Measurements from ENCODE around the gene CENPB. TPM values are rescaled to one million over a fixed set of nuclear protein-coding genes. Genes with fewer than 3 reads are reported as not detected.
"Not testable (repeated sequence)": the region's sequence is repeated elsewhere in the genome, so short reads cannot be mapped to it uniquely, and the experiment has no call there.

Gene CENPB
- total RNA-seq, 4 donors from 2014 or later = 57.0 to 81.4 (median 66.4) TPM

DNA sequence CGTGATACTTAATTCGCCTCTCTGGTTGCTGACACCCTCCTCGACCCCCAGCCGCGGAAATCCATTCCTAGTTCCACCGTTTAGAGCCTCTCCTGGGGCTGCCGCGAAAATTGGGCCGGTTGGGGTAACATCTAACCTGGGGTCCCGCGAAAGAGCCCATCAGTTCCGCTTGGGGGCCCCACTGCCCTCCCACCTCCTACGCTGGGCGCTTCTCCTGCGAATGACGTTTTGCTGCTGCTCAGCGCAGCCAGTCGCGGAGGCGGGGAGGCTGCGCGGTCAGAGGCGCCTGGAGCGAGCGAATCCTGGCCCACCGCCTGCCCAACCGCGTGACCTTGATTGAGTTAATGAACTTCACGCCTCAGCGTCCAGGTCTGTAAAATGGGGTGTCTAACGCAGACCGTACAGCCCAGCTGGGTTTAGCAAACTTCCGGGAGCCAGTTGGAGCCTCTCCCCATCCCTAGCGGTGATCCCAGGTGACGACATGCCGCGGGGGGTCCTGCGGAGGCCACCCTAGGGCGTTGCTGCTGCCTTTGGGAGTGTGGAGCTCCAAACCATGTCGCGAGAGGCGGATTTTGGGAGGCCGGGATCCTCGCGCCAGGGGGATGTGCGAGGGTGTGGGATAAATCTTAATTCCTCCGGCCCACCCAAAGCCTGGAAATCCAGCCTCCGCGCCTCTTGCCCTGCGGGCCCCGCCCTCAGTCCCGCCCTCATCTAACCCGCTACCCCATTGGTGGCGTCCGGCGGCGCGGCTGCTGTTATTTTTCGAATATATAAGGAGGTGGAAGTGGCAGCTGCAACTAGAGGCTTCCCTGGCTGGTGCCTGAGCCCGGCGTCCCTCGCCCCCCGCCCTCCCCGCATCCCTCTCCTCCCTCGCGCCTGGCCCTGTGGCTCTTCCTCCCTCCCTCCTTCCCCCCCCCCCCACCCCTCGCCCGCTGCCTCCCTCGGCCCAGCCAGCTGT lies 9.2 kb upstream of the CENPB start, which contains the start of gene CDC25B:
TSS of gene CDC25B (plus strand) at position 800 of the 958 bp plus-strand sequence. CDS start 222 bp downstream, outside the sequence.
- H3K4me1 ChIP-seq = peaks cover 58% of the 10 kb centered on the region
- no peak for TF ChIP-seq EP300 (IDR thresholded peaks at IDR 0.05)
- TF ChIP-seq, protein P1, sequence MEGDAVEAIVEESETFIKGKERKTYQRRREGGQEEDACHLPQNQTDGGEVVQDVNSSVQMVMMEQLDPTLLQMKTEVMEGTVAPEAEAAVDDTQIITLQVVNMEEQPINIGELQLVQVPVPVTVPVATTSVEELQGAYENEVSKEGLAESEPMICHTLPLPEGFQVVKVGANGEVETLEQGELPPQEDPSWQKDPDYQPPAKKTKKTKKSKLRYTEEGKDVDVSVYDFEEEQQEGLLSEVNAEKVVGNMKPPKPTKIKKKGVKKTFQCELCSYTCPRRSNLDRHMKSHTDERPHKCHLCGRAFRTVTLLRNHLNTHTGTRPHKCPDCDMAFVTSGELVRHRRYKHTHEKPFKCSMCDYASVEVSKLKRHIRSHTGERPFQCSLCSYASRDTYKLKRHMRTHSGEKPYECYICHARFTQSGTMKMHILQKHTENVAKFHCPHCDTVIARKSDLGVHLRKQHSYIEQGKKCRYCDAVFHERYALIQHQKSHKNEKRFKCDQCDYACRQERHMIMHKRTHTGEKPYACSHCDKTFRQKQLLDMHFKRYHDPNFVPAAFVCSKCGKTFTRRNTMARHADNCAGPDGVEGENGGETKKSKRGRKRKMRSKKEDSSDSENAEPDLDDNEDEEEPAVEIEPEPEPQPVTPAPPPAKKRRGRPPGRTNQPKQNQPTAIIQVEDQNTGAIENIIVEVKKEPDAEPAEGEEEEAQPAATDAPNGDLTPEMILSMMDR (IDR thresholded peaks at IDR 0.05) = peak; percentile 36 to 54
- peak in 1 of 3 donors; percentile 79 for TF ChIP-seq POLR2AphosphoS5 (IDR thresholded peaks at IDR 0.05)
- peak in 1 of 2 donors; percentile 25 for TF ChIP-seq POLR2A (IDR thresholded peaks at IDR 0.05)
- 0% methylated on average over 16 of the region's 69 CpGs for WGBS
- peak within 1 kb of the TSS; percentile 65 for H3K4me3 ChIP-seq
- H3K36me3 ChIP-seq = peaks cover 11% of the 10 kb centered on the region
- H3K27ac ChIP-seq = peak within 1 kb of the TSS; percentile 94
- H3K27me3 ChIP-seq = no peaks in the 10 kb centered on the region
- no peaks in the 10 kb centered on the region for H3K9me3 ChIP-seq
- peak; percentile 97 to 98 for DNase-seq (ENCODE audit: low spot score in 2 of 2)

DNA sequence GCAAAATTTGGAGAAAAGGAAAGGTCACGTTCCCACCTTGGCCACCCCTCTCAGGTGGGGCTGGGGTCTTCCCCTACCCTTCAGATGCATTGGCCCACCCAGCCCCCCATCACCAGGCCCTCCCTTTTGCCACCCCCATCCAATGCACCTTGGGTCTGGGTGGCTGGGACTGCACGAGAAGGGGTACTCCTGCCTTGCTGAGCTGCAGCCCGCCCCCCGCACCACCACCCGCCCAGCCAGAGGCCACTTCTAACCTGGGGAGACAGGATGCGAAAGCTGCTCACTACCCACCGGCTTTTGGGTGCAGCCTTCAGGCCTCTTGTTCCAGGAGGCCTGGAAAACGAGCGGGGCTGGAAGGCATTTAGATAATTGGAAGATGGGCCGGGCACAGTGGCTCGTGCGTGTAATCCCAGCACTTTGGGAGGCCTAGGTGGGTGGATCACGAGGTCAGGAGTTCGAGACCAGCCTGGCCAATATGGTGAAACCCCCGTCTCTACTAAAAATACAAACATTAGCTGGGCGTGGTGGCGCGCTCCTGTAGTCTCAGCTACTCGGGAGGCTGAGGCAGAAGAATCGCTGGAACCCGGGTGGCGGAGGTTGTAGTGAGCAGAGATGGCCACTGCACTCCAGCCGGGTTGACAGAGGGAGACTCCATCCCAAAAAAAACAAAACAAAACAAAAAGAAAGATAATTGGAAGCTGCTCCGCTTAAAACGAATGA lies 8.3 kb upstream of the CENPB start:
- Histone ChIP-seq H3K36me3 (peaks cover 4% of the 10 kb centered on the region), H3K4me3 (peak overlapping the region; percentile 65), H3K27me3 (no peaks in the 10 kb centered on the region), H3K4me1 (peaks cover 49% of the 10 kb centered on the region), H3K27ac (peak overlapping the region; percentile 94), H3K9me3 (no peaks in the 10 kb centered on the region)
- TF ChIP-seq, protein P1 (IDR thresholded peaks at IDR 0.05) = no peak
- TF ChIP-seq POLR2AphosphoS5 (IDR thresholded peaks at IDR 0.05) = no peak
- no peak for TF ChIP-seq POLR2A (IDR thresholded peaks at IDR 0.05)
- TF ChIP-seq EP300 (IDR thresholded peaks at IDR 0.05) = no peak
- WGBS = 82% methylated on average over 22 of the region's 25 CpGs
- peak in 1 of 2 donors; percentile 72 for DNase-seq (ENCODE audit: low spot score in 2 of 2)

DNA sequence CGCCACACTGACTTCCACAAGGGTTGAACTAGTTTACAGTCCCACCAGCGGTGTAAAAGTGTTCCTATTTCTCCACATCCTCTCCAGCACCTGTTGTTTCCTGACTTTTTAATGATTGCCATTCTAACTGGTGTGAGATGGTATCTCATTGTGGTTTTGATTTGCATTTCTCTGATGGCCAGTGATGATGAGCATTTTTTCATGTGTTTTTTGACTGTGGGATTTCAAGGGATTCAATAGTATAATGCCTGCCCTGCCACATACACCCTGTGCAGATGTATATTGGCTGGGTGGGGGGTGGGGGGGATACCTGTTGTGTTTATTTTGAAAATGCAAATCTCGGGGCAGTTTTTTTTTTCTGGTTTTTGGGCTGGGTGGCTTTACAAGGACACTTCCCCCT lies 7.6 kb upstream of the CENPB start:
- H3K4me3 ChIP-seq; H3K27me3 ChIP-seq; DNase-seq (ENCODE audit: low spot score in 2 of 2); H3K27ac ChIP-seq; H3K9me3 ChIP-seq; H3K36me3 ChIP-seq: not testable (repeated sequence)
- 82% methylated on average over 1 of the region's 3 CpGs for WGBS
- peaks cover 42% of the 10 kb centered on the region for H3K4me1 ChIP-seq

DNA sequence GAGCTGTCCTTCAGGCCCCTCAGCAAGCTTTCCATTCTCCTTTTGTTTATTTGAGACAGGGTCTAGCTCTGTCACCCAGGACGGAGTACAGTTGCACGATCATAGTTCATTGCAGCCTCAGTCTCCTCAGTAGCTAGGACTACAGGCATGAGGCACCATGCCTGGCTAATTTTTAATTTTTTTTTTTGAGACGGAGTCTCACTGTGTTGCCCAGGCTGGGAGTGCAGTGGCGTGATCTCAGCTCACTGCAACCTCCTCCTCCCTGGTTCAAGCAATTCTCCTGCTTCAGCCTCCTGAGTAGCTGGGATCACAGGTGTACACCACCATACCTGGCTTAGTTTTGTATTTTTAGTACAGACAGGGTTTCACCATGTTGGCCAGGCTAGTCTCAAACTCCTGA lies 2.7 kb upstream of the CENPB start:
- not testable (repeated sequence) for H3K4me3 ChIP-seq; H3K36me3 ChIP-seq; DNase-seq (ENCODE audit: low spot score in 2 of 2); H3K9me3 ChIP-seq; H3K27me3 ChIP-seq; H3K27ac ChIP-seq
- WGBS = 94% methylated on average over 4 of the region's 4 CpGs
- H3K4me1 ChIP-seq = peaks cover 36% of the 10 kb centered on the region

DNA sequence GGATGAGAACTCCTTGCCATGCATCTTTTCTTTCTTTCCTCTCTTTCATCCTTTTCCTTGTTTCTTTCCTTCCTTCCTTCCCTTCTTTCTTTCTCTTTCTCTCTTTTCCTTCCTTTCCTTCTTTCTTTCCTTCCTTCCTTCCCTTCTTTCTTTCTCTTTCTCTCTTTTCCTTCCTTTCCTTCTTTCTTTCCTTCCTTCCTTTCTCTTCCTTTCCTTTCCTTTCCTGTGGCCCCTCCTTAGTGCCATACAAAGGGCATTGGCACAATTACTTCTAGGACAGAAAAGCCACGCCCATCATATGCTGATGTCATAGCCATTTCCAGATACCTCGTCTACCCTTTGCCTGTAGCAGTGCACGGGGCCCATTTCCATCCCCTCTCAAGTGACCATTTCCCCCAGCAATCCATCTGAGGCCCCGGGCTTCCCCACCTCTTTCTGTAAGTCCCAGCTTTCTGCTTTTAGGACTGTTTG lies 2.2 kb upstream of the CENPB start:
- Histone ChIP-seq H3K27me3 (no peaks in the 10 kb centered on the region), H3K4me3 (no peak overlapping the region), H3K27ac (no peak overlapping the region), H3K4me1 (peaks cover 41% of the 10 kb centered on the region), H3K36me3 (peaks cover 3% of the 10 kb centered on the region), H3K9me3 (no peaks in the 10 kb centered on the region)
- DNase-seq (ENCODE audit: low spot score in 2 of 2) = no peak
- WGBS = 50% methylated on average over 4 of the region's 4 CpGs
- no peak for TF ChIP-seq POLR2A (IDR thresholded peaks at IDR 0.05)
- no peak for TF ChIP-seq EP300 (IDR thresholded peaks at IDR 0.05)
- TF ChIP-seq POLR2AphosphoS5 (IDR thresholded peaks at IDR 0.05) = no peak
- TF ChIP-seq, protein P1 (IDR thresholded peaks at IDR 0.05) = no peak
